Left kidney (tissue), 2 donors: ENCODE measurements around the gene TMEM43. TPM values are rescaled to one million over a fixed set of nuclear protein-coding genes. Genes with fewer than 3 reads are reported as not detected.

Source experiments
- DNase-seq: peaks from one replicate; pipeline ENCODE4 v3.0.0-alpha.2; 2013
- polyA plus RNA-seq: library from polyadenylated mRNA; unstranded; fragments of 120-200 nt; gene quantifications from one replicate; pipeline ENCODE4 v1.2.1, GENCODE V29; 2013; ENCODE audit not compliant: insufficient read length

Gene TMEM43
- polyA plus RNA-seq, 1 donor: 53.5 TPM

DNA sequence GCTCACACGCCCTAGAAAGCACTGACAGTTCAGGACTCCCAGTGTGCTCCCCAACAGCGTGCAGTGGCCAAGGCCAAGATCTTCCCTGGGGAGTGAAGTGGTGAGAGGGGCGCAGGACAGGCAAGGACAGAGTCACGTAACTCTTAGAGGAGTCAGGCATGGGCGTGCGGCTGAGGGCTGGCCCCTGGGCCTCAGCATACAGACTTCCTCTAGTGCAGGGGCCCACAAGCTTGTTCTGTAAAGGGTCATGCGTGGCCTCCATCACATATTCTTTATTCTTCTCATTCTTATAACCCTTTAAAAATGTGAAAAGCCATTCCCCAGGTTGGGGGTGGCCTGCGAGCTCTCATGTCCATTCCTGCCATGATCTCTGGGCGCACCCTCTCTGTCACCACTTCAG lies 25.2 kb downstream of the TMEM43 start:
- no peak for DNase-seq

DNA sequence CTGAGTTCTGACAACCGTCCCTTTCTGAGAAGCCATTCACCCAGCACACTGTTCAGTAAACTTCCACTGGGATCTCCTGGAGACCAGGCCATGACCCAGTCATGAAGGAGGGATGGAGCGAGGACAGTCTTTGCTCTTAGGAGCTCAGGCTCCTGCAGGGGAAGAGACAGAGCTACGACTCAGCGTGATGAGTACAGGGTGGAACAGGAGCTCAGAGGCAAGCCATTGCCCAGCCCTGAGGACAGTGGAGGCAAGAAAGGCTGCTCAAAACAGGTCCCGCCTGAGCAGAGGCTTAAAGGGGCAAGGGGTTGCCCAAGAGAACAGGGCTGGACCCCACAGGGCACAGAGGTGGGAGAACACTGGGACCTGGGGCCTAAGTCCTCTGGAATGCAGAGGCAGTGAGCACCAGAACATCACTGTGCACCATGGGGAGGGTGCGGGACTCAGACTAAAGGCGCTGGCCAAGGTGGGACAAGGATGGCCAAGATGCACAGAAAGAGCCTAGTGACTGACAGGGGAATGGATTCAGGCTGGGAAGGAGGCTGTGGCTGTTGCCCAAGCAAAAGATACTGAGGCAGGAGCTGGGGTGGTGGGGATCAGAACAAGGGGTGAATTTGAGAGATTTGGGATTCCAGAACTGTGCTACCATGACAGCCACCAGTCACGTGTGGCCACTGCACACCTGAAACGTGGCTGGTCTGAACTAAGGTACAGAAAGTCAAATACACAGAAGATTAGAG lies 25.8 kb downstream of the TMEM43 start:
- no peak for DNase-seq

DNA sequence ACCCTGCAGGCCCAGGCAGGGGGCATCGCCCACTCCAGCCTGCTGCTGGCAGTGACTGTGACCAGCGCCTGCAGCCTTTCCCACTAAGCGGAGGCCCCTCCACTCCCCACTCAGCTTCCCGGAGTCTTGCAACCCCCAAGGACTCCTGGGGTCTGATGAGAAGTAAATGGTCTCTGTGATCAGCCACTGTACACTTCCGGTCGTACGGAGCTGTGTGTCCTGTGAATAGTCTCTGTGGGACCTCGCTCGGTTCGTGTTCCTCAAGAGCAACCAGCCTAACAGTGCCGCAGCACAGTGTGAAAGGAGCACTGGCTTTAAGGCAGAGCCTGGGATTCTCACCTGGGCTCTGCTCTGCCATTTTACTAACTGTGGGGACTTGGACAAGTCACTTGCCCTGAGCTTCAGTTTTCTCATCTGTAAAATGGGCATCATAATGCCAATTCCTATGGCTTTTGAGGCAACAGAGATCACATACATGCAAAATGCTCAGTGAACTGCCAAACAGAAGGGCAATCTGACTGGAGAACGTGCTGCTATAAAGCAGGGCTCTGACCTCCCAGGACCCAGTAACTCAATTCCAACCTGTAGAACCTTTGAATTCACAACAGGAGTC lies 26.7 kb downstream of the TMEM43 start:
- no peak for DNase-seq

- DNase-seq: no peak
These were observed 27.5 kb downstream of the TMEM43 start for GRCh38 chr3:14152233-14152962.

GRCh38 chr3:14152963-14153355 lies 28.1 kb downstream of the TMEM43 start:
- DNase-seq: no peak

DNA sequence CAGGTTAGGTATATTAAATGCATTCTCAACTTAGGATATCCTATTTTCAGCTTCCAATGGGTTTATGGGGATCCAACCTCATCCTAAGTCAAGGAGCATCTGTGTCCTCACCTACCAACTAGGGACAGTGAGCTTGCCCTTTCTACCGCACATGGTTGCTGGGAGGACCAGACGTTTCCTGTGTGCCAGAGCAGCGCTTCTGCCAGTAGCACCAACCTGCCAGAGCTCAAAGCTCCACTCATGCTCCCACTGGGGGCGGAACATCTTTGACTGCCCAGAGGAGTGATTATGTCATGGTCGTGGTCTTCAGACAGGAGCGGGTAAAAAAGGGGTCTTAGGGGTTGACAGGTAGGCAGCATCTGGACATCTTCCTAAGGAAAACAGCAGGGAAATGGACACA lies 28.8 kb downstream of the TMEM43 start:
- no peak for DNase-seq

GRCh38 chr3:14154276-14154675 lies 29.4 kb downstream of the TMEM43 start:
- no peak for DNase-seq

GRCh38 chr3:14154895-14155440 lies 30.1 kb downstream of the TMEM43 start:
- DNase-seq: no peak

DNA sequence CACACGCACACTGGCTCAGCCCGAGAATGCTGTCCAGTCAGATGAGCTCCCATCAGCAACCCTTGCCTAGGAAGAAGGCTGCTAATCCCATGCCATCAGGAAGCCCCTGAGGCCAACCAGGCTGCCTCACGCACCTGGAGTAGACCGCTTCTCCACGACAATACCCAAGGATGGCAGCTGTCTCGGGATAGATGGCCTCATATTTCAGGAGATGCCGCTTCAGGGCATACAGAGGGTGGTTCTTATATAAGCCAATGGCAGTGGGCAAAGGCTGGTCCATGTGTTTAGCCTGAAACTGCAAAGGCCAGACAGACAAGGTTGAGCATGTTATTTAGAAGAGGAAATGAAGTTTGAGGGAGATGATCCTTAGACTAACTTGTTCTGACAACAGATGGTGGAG lies 31.3 kb downstream of the TMEM43 start:
- no peak for DNase-seq

GRCh38 chr3:14156843-14157561 lies 32.1 kb downstream of the TMEM43 start:
- no peak for DNase-seq

DNA sequence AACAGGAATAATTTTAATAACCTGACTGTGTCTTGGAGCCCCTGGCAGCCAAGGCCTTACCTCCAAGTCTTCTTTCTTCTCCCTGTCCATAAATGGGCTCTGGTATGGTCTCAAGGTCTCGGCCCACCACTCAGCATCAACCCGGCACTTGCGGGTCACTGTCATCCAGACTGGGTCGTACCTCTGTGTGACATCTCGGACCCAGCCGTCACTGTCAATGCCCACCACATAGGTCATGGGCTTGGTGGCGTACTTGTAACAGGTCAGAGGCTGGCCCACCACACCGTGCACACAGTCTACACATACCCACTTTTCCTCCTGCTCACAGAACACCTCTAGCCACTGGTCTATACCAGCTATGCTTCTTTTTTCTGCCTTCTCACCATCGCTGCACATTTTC lies 33.1 kb downstream of the TMEM43 start:
- no peak for DNase-seq

DNA sequence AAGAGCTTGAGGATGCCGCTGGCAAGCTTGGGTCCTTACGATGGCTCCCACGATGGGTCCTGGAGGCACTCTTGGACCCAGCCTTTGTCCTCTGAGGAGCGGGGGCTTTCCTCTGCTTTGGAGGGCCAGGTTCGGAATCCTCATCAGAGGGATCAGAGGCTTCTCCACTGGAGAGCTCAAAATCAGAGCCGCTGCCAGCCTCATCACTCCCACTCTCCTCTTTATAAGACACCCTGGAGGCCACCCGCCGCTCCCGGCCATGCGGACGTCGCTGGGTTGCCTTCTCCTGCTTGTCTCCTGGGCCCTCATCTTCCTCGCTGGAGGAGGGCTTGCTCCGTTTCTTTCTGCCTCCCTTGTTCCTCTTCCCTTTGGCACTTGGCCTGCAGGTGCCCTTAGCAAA lies 33.5 kb downstream of the TMEM43 start:
- DNase-seq: no peak

- DNase-seq: no peak
These were observed 34.6 kb downstream of the TMEM43 start for GRCh38 chr3:14159426-14159825.

DNA sequence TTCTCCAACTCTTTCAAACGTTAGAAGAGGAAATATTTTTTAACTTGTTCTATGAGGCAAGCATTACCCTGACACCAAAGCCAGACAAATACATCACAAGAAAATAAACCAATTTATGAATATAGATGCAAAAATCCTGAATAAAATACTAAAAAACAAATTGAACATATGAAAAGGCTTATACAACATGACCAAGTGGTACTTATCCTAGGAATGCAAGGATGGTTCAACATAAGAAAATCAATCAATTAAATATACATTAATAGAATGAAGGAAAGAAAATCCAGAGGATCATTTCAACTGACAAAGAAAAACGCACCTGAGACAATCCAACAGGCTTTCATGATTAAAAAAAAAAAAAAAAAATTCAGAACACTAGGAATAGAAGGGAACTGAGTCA lies 36.4 kb downstream of the TMEM43 start:
- no peak for DNase-seq

DNA sequence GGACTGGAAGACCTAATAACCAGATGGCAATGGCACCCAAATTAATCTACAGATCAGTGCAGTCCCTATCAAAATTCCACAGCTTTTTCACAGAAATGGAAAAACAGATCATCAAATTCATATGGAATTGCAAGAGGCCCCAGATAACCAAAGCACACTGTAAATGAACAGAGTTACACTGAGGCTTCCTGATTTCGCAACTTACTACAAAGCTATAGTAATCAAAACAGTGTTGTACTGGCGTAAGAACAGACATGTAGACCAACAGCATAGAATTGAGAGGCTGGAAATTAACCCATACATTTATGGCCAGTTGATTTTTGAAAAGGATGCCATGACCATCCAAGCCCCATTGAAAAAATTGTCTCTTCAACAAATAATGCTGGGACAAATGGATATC lies 37.3 kb downstream of the TMEM43 start:
- DNase-seq: no peak

DNA sequence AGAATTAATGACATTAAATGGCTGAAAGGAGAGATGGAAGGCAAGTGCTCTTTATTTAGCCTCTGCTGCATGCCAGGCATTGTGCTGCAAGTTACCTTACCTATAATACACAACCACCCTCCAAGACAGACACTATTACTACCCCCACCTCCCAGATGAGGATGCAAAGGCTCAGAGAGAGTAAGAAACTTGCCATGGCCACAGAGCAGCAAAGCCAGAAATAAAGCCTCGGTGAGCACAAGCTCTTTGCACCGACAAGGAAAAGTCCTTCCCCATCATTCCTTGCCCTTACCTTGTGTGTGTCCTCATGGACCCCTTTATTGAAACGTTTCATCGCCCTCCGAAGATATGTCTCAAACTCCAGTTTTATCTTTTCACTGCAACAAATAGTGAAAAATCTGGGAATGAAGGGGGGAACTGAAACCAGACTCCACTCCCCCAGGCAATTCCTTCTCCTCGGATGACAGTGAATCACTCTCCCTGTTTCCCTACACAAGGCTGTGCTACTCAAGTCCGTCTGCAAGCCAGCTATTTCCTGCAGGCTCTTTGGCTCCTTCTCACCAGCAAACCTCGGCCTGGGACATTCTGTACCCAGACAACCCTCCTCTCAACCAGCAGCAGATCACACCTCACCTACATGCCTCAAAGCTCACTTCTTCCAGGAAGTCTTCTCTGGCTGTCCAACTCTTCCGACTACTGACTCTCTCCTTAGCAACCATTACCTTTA lies 42.2 kb downstream of the TMEM43 start:
- no peak for DNase-seq

GRCh38 chr3:14169435-14169834 lies 44.6 kb downstream of the TMEM43 start:
- no peak for DNase-seq

DNA sequence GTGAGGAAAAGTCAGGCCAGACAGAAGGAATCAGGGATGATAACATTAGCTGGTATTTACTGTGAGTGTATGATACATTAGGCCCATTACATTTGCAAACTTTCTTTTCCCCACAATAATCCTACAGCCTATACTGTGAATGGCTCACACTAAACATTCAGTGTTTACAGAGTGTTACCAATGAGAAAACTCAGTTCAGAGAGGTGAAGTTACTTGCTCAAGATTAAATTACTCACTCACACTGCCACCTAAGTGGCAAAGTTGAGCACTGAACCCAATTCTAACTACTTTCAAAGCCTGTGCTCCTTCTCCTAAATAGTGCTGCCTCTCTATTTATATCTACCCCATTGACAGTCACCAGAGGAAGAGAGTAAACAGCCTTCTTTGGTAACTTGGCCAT lies 45.0 kb downstream of the TMEM43 start:
- no peak for DNase-seq

GRCh38 chr3:14170531-14171159 lies 45.8 kb downstream of the TMEM43 start:
- no peak for DNase-seq

DNA sequence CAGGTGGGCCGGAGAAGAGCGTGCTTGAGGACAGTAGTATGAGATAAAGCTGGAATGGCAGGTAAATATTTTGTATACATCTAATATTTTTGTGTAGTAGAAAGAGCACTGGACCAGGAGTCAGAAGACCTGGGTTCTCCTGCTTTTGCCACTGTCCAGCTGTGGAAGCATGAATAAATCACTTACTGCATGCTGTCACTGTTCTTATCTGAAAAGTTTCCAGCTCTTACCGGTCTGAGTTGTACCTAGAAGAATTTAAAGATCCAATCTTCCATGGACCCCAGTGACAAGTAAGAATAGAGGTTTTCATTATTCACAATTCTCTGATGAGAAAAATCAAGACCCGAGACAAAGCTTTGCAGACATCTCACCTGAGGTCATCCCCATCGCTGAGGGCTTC lies 47.6 kb downstream of the TMEM43 start:
- no peak for DNase-seq

DNA sequence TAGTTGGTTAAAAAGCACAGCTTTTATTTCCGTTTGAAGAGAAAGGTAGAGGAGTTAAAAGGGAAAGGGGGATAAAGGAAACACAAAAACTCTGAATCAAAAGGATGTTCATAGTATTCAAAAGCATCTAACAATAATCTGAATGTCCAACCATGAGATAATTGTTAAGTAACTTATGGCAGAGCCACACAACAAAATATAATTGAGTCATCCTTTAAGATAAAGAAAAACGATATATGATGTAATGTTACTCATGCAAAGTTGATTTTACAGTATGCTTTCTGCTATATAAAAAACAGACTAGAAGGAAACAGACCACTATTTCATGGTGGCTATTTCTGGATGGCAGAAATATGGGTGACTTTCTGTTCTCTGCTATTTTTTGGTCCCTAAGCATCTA lies 49.6 kb downstream of the TMEM43 start:
- DNase-seq: no peak
